Heart left ventricle (tissue), 16 donors: Measurements from ENCODE around the gene PIAS2. TPM values are rescaled to one million over a fixed set of nuclear protein-coding genes. Genes with fewer than 3 reads are reported as not detected.

Experiments
- ATAC-seq, 4 donors: fragments of 200-7000 bp; cut with Tn5 transposase; one replicate each; pipeline ENCODE4 v1.9.1; 2020 to 2022; ENCODE audit warnings: moderate library complexity in 4 of 4, mild to moderate bottlenecking in 3 of 4, moderate number of reproducible peaks in 1 of 4
- DNase-seq, 5 donors: peaks; one replicate each; pipeline ENCODE4 v3.0.0-alpha.2; 2020
- H3K27ac ChIP-seq, 12 donors: fragments of 200-600 bp; sonication (generic) in 4 of 12; one replicate each; pipeline versions ENCODE4 v1.5.0 to v1.8.0; 2016 to 2022; ENCODE audit warnings: mild to moderate bottlenecking in 2 of 12
- H3K27me3 ChIP-seq, 9 donors: fragments of 200-600 bp; sonication (generic) in 2 of 9; one replicate each; pipeline versions ENCODE4 v1.5.1 to v1.8.0; 2016 to 2022; ENCODE audit warnings: mild to moderate bottlenecking in 3 of 9
- H3K36me3 ChIP-seq, 9 donors: fragments of 200-600 bp; sonication (generic) in 2 of 9; one replicate each; pipeline versions ENCODE4 v1.5.0 to v1.8.0; 2018 to 2022; ENCODE audit warnings: mild to moderate bottlenecking in 2 of 9
- H3K4me1 ChIP-seq, 12 donors: fragments of 200-600 bp; sonication (generic) in 4 of 12; one replicate each; pipeline versions ENCODE4 v1.5.0 to v1.8.0; 2016 to 2022; ENCODE audit warnings: mild to moderate bottlenecking in 3 of 12
- H3K4me3 ChIP-seq, 12 donors: fragments of 200-600 bp; sonication (generic) in 4 of 12; one replicate each; pipeline versions ENCODE4 v1.5.0 to v1.8.0; 2017 to 2022; ENCODE audit warnings: mild to moderate bottlenecking in 9 of 12, moderate library complexity in 4 of 12
- H3K9me3 ChIP-seq, 12 donors: fragments of 200-600 bp; sonication (generic) in 4 of 12; one replicate each; pipeline versions ENCODE4 v1.5.0 to v1.8.0; 2016 to 2022; ENCODE audit warnings: mild to moderate bottlenecking in 1 of 12
- CTCF ChIP-seq, 12 donors: fragments of 200-600 bp; sonication (generic) in 4 of 12; IDR thresholded peaks; one replicate each; pipeline versions ENCODE4 v1.5.0 to v1.8.0; 2018 to 2022; ENCODE audit warnings: antibody characterized with exemption in 12 of 12, mild to moderate bottlenecking in 5 of 12
- POLR2A ChIP-seq, 2 donors: fragments of 450-650 bp; IDR thresholded peaks; one replicate each; pipeline ENCODE4 v1.6.1; 2017; ENCODE audit warnings: antibody characterized with exemption in 2 of 2, mild to moderate bottlenecking in 2 of 2, moderate library complexity in 2 of 2
- WGBS, 4 donors: extraction: QIAGEN DNeasy Blood & Tissue Kit in 2 of 4; methylation state at CpG; one replicate each; pipeline versions ENCODE4 v1.1.5 to v1.1.7; 2013 to 2018; 5-methylcytosine and 5-hydroxymethylcytosine counted together
- intact Hi-C, 10 donors: fragments of 100-400 bp; cut with DNase I; formaldehyde crosslinking; loops; one replicate each; pipeline versions ENCODE4 v1.11.1 to v1.14.2; 2022
- polyA plus RNA-seq, 2 donors: library from polyadenylated mRNA; stranded (reverse); fragments of 200-250 nt; gene quantifications; one replicate each; pipeline ENCODE4 v1.2.3, GENCODE V29; 2013
- total RNA-seq, 9 donors: library from RNA; depleted of rRNA in 2 of 9; stranded (reverse); fragments of >200 nt in 2 of 9; fragmentation: NEBNext Ultra II Directional in 3 of 9; extraction: Animal tissue kit (Norgen Biotek cat#: 25700) in 3 of 9; gene quantifications; one replicate each; pipeline versions ENCODE4 v1.1.0 to v1.2.4, GENCODE V29; 2016 to 2023
- donor health status: ischemic (EF 13 %, LVEDD 7.1; RV severe dilation, severe dysfunction).
- donor health status: healthy with polysubstance abuse.
- donor health status: DM: no; HTN: yes; CAD: no.
- donor health status: DM: no; HTN: no; CAD: no.
- donor health status: ischemic (EF 25% LVEDD 6.9; RV normal size, moderate dysfunction).
- donor health status: ischemic (EF 25% LVEDD 5.7; RV mildly dilated, moderate dysfunction).
- donor health status: healthy.
- donor health status: DM: yes; HTN: yes; CAD: no.
- donor health status: ischemic (EF 35%, LVEDD 5.7; RV mildly dilated, moderate dysfunction).
- donor health status: nonischemic (EF 11% LVEDD 7.7; RV severe dilation, severe dysfunction).
- donor health status: DM: yes; HTN: yes; CAD: no.
- donor health status: PGD.
- donor health status: ischemic (EF 29% LVEDD 5.4; RV normal size, mild dysfunction).
- donor health status: nonischemic (EF 23%, LVEDD 6.1; RV moderate dilation, normal function).

Gene PIAS2
- total and polyA plus RNA-seq, 11 donors, result 5.4 to 40.7 (median 30.9) TPM

GRCh38 chr18:46910856-46911255 is 6.5 kb downstream of the PIAS2 start:
- WGBS, 4 donors, result 63 to 78% (median 67%) methylated on average over 3 of the region's 3 CpGs
- ATAC-seq (no peak), DNase-seq (no peak)
- Histone ChIP-seq H3K27me3 (no peaks in the 10 kb centered on the region), H3K27ac (no peak overlapping the region), H3K9me3 (peaks cover 0 to 8% (median 0%) of the 10 kb centered on the region in 12 donors), H3K4me3 (no peak overlapping the region), H3K36me3 (no peaks in the 10 kb centered on the region), H3K4me1 (peaks cover 0 to 27% (median 12%) of the 10 kb centered on the region in 12 donors)
- no peak for TF ChIP-seq CTCF (IDR thresholded peaks at IDR 0.05)
- no peak for TF ChIP-seq POLR2A (IDR thresholded peaks at IDR 0.05)
- intact Hi-C loops, result loop anchor here in 1 of 10 donors (10.0 kb wide), 1 partner anchor 216 kb away; no protein-coding TSS in a partner anchor

- intact Hi-C loops, result no loop called here
- Histone ChIP-seq H3K4me1 (peaks cover 0 to 14% (median 3%) of the 10 kb centered on the region in 12 donors), H3K9me3 (peaks cover 0 to 15% (median 0%) of the 10 kb centered on the region in 12 donors), H3K36me3 (no peaks in the 10 kb centered on the region), H3K4me3 (no peak overlapping the region), H3K27me3 (no peaks in the 10 kb centered on the region), H3K27ac (no peak overlapping the region)
- WGBS, 4 donors, result 95 to 98% (median 97%) methylated on average over 3 of the region's 3 CpGs
- no peak for DNase-seq
- TF ChIP-seq CTCF (IDR thresholded peaks at IDR 0.05), result no peak
- TF ChIP-seq POLR2A (IDR thresholded peaks at IDR 0.05), result no peak
- no peak for ATAC-seq
These were observed 7.8 kb downstream of the PIAS2 start for GRCh38 chr18:46909497-46909896.

GRCh38 chr18:46903406-46903805 is 13.9 kb downstream of the PIAS2 start:
- H3K36me3 ChIP-seq, result peaks cover 0 to 7% (median 0%) of the 10 kb centered on the region in 9 donors
- 97 to 100% (median 99%) methylated on average over 3 of the region's 3 CpGs for WGBS, 4 donors
- no peaks in the 10 kb centered on the region for H3K27me3 ChIP-seq
- TF ChIP-seq CTCF (IDR thresholded peaks at IDR 0.05) (no peak), POLR2A (IDR thresholded peaks at IDR 0.05) (no peak)
- H3K4me1 ChIP-seq, result no peaks in the 10 kb centered on the region
- DNase-seq, result no peak
- H3K27ac ChIP-seq, result no peak overlapping the region
- intact Hi-C loops, result no loop called here
- no peak for ATAC-seq
- H3K4me3 ChIP-seq, result no peak overlapping the region
- peaks cover 0 to 15% (median 0%) of the 10 kb centered on the region in 12 donors for H3K9me3 ChIP-seq

- TF ChIP-seq POLR2A (IDR thresholded peaks at IDR 0.05), result no peak
- WGBS, 4 donors, result 74 to 82% (median 75%) methylated on average over 2 of the region's 2 CpGs
- peaks cover 0 to 7% (median 0%) of the 10 kb centered on the region in 12 donors for H3K4me1 ChIP-seq
- ATAC-seq, result no peak
- no peak overlapping the region for H3K27ac ChIP-seq
- H3K4me3 ChIP-seq, result no peak overlapping the region
- intact Hi-C loops, result no loop called here
- no peaks in the 10 kb centered on the region for H3K27me3 ChIP-seq
- no peak for DNase-seq
- H3K9me3 ChIP-seq, result no peaks in the 10 kb centered on the region
- H3K36me3 ChIP-seq, result peaks cover 0 to 7% (median 0%) of the 10 kb centered on the region in 9 donors
These were observed 17.9 kb downstream of the PIAS2 start for GRCh38 chr18:46899274-46899948.
